SKM-1 treated with dmso at 0.1 percent for 144 hours (cell line): ENCODE data around the gene COP1.

Source experiments
- DNase-seq: peaks from one replicate; lab custom pipeline; 2025; ENCODE audit not compliant: unreplicated experiment; lab: John Stamatoyannopoulos, UW

Gene COP1

GRCh38 chr1:175976865-175977642 lies 230.0 kb downstream of the COP1 start:
- no peak for DNase-seq

GRCh38 chr1:175969231-175969630 lies 237.9 kb downstream of the COP1 start:
- DNase-seq = no peak

GRCh38 chr1:175968486-175969172 lies 238.5 kb downstream of the COP1 start:
- DNase-seq = no peak

- no peak for DNase-seq
These were observed 243.3 kb downstream of the COP1 start for GRCh38 chr1:175963740-175964139.

GRCh38 chr1:175960169-175960568 lies 246.9 kb downstream of the COP1 start:
- no peak for DNase-seq

GRCh38 chr1:175951627-175952026 lies 255.5 kb downstream of the COP1 start:
- DNase-seq = no peak

GRCh38 chr1:175947771-175948170 lies 259.3 kb downstream of the COP1 start:
- DNase-seq = no peak

- no peak for DNase-seq
These were observed 262.5 kb downstream of the COP1 start for GRCh38 chr1:175944591-175944990.

GRCh38 chr1:175941164-175941563 lies 265.9 kb downstream of the COP1 start:
- no peak for DNase-seq

- no peak for DNase-seq
These were observed 270.4 kb downstream of the COP1 start for GRCh38 chr1:175936736-175937135.

- no peak for DNase-seq
These were observed 271.4 kb downstream of the COP1 start for GRCh38 chr1:175935566-175936115.

GRCh38 chr1:175935166-175935565 lies 271.9 kb downstream of the COP1 start:
- DNase-seq = no peak

- no peak for DNase-seq
These were observed 273.3 kb downstream of the COP1 start for GRCh38 chr1:175933801-175934200.

GRCh38 chr1:175927944-175928343 lies 279.1 kb downstream of the COP1 start:
- DNase-seq = no peak

- no peak for DNase-seq
These were observed 284.7 kb downstream of the COP1 start for GRCh38 chr1:175922254-175922881.

- DNase-seq = no peak
These were observed 286.7 kb downstream of the COP1 start for GRCh38 chr1:175920381-175920780.

GRCh38 chr1:175919001-175919400 lies 288.1 kb downstream of the COP1 start:
- DNase-seq = no peak

- no peak for DNase-seq
These were observed 288.7 kb downstream of the COP1 start for GRCh38 chr1:175918364-175918801.

GRCh38 chr1:175914115-175914514 lies 293.0 kb downstream of the COP1 start:
- no peak for DNase-seq

GRCh38 chr1:175911138-175911537 lies 295.9 kb downstream of the COP1 start:
- DNase-seq = no peak

GRCh38 chr1:175906370-175906769 lies 300.7 kb downstream of the COP1 start:
- no peak for DNase-seq

- no peak for DNase-seq
These were observed 302.3 kb downstream of the COP1 start for GRCh38 chr1:175904808-175905207.
